OCI-LY7 (cell line): Measurements from ENCODE around the gene CAMK4.

Experiments
- EZH2phosphoT487 ChIP-seq: fragments of 200-600 bp; sonication (generic); IDR thresholded peaks from 2 replicates; pipeline ENCODE4 v1.6.1; 2018; ENCODE audit warnings: low read depth, borderline replicate concordance, mild to moderate bottlenecking, mixed run types, antibody characterized with exemption, low read length, moderate library complexity, mixed read lengths
- TF ChIP-seq, protein P1 (sequence below): fragments of 200-600 bp; sonication (generic); conservative IDR thresholded peaks from 2 replicates; pipeline ENCODE4 v1.5.1; 2014; ENCODE audit warnings: mild to moderate bottlenecking, antibody characterized with exemption, low read length, moderate library complexity, mixed read lengths

DNA sequence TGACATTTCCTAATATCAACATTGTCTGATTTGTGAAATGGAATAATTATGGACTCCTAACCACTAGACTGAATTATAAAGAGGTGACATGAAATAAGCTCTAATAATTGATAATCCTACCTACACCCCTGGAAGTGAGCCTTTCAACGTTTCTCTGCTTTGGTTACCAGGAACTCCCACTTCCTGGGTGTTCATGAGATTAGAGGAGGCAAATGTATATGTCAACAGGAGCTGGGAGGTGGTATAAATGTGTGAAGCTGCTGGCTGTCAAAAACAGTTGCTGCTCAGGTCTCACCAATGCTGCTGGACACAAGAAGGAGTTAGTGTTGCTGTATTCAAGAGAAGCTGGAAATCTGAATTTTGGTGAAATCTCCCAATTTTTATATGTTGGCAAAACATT, 96.8 kb downstream of the CAMK4 start:
- TF ChIP-seq, protein P1, sequence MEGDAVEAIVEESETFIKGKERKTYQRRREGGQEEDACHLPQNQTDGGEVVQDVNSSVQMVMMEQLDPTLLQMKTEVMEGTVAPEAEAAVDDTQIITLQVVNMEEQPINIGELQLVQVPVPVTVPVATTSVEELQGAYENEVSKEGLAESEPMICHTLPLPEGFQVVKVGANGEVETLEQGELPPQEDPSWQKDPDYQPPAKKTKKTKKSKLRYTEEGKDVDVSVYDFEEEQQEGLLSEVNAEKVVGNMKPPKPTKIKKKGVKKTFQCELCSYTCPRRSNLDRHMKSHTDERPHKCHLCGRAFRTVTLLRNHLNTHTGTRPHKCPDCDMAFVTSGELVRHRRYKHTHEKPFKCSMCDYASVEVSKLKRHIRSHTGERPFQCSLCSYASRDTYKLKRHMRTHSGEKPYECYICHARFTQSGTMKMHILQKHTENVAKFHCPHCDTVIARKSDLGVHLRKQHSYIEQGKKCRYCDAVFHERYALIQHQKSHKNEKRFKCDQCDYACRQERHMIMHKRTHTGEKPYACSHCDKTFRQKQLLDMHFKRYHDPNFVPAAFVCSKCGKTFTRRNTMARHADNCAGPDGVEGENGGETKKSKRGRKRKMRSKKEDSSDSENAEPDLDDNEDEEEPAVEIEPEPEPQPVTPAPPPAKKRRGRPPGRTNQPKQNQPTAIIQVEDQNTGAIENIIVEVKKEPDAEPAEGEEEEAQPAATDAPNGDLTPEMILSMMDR, result no peak
- no peak for TF ChIP-seq EZH2phosphoT487
